IPS DF 4.7 (cell line): Measurements from ENCODE around the gene TOX2.
"Not testable (repeated sequence)": the region's sequence is repeated elsewhere in the genome, so short reads cannot be mapped to it uniquely, and the experiment has no call there.

ENCODE experiments used
- DNase-seq: peaks from one replicate; pipeline ENCODE4 v3.0.0-alpha.2; 2013; ENCODE audit warnings: low spot score; ENCODE audit errors: extremely low read depth

The TOX2 gene

GRCh38 chr20:44032583-44033331 is 118.1 kb downstream of the TOX2 start:
- no peak for DNase-seq

GRCh38 chr20:44033344-44033743 is 118.7 kb downstream of the TOX2 start:
- no peak for DNase-seq

- DNase-seq, result no peak
Measured at GRCh38 chr20:44033873-44034272, 119.2 kb downstream of the TOX2 start.

GRCh38 chr20:44034451-44034850 is 119.8 kb downstream of the TOX2 start:
- no peak for DNase-seq

GRCh38 chr20:44034965-44035635 is 120.4 kb downstream of the TOX2 start:
- DNase-seq, result no peak

- DNase-seq, result no peak
Measured at GRCh38 chr20:44035924-44036323, 121.3 kb downstream of the TOX2 start.

- DNase-seq, result no peak
Measured at GRCh38 chr20:44036441-44036840, 121.8 kb downstream of the TOX2 start.

GRCh38 chr20:44038681-44039123 is 124.0 kb downstream of the TOX2 start:
- DNase-seq, result no peak

GRCh38 chr20:44039147-44039546 is 124.5 kb downstream of the TOX2 start:
- DNase-seq, result no peak

GRCh38 chr20:44039741-44040140 is 125.1 kb downstream of the TOX2 start:
- DNase-seq, result no peak

- no peak for DNase-seq
Measured at GRCh38 chr20:44040202-44040915, 125.7 kb downstream of the TOX2 start.

GRCh38 chr20:44041001-44041400 is 126.3 kb downstream of the TOX2 start:
- DNase-seq, result no peak

GRCh38 chr20:44044712-44045111 is 130.1 kb downstream of the TOX2 start:
- DNase-seq, result not testable (repeated sequence)

GRCh38 chr20:44050327-44050726 is 135.7 kb downstream of the TOX2 start:
- no peak for DNase-seq

GRCh38 chr20:44050925-44051660 is 136.4 kb downstream of the TOX2 start:
- no peak for DNase-seq

- no peak for DNase-seq
Measured at GRCh38 chr20:44051661-44052000, 137.0 kb downstream of the TOX2 start.

GRCh38 chr20:44052166-44052565 is 137.5 kb downstream of the TOX2 start:
- DNase-seq, result no peak

- no peak for DNase-seq
Measured at GRCh38 chr20:44053046-44053445, 138.4 kb downstream of the TOX2 start.

- no peak for DNase-seq
Measured at GRCh38 chr20:44054118-44054517, 139.5 kb downstream of the TOX2 start.

- DNase-seq, result no peak
Measured at GRCh38 chr20:44054849-44055248, 140.2 kb downstream of the TOX2 start.

GRCh38 chr20:44056010-44056698 is 141.5 kb downstream of the TOX2 start:
- DNase-seq, result no peak
